Measurements from ENCODE around the gene KIAA1328. TPM values are rescaled to one million over a fixed set of nuclear protein-coding genes. Genes with fewer than 3 reads are reported as not detected.

KIAA1328 gene
- polyA plus RNA-seq, 1 donor (not counting 4 experiments of a cell fraction or from before 2014, with no cell fraction given), result 5.5 TPM

DNA sequence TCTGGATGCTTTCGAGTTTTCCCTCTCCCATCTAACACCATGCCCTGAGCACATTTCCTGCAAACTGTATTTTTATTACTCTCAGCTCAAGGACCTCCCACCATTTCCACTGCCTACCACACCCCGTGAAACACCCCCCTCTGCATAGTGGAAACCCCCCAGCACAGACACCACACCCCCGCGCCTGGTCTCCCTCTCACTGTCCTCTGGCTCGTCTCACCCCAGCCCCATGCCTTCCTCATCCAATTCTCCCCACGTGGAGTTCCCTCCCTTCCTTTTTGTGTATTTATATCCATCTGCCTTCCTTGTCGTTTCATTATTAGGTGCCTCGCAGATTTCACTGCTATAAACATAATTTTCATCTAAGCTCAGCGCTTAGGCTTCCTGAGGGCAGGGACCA lies 429.2 kb downstream of the KIAA1328 start:
- FAIRE-seq, result no peak

DNA sequence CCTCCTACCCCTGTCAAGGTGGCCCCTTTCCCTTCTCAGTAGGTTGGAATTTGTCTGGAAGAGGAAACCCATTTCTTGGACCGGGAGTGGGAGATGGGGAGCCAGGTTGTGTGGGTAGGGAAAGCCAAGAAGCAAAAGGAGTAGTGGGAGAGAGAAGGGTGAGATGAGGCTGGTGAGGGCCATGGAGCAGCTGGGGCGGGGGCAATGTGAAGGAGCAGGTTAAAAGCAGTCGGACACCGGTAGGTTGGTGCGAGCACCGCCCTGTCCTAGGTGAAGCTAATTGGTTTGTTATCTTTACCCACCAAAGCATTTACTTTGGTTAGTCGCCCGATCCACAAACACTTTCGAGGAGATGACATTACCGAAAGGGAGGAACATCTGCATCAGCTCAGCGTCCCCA lies 429.9 kb downstream of the KIAA1328 start:
- Histone ChIP-seq H3K9me3 (ENCODE audit: control insufficient read depth, low read depth, low read length) (no peaks in the 10 kb centered on the region), H3K36me3 (ENCODE audit: control insufficient read depth in 2 of 2, extremely low read depth in 1 of 2, insufficient read depth in 2 of 2, low read length in 2 of 2) (no peaks in the 10 kb centered on the region), H2AFZ (ENCODE audit: control insufficient read depth, low read length) (no peak overlapping the region), H3K4me2 (ENCODE audit: control insufficient read depth, extremely low read depth, insufficient read depth, low read depth, low read length) (no peak overlapping the region), H3K27ac (ENCODE audit: control insufficient read depth, insufficient read depth, low read length) (no peak overlapping the region), H4K20me1 (ENCODE audit: control insufficient read depth, extremely low read depth, insufficient read depth, low read length) (no peaks in the 10 kb centered on the region), H3K79me2 (ENCODE audit: control insufficient read depth, insufficient read depth, low read length) (no peaks in the 10 kb centered on the region), H3K9ac (ENCODE audit: control insufficient read depth, extremely low read depth, insufficient read depth, low read length) (no peak overlapping the region), H3K4me1 (ENCODE audit: control insufficient read depth, extremely low read depth, insufficient read depth, low read length) (no peaks in the 10 kb centered on the region), H3K4me3 (ENCODE audit: control insufficient read depth in 2 of 3, extremely low read depth in 1 of 3, insufficient read depth in 2 of 3, low read depth in 1 of 3, low read length in 3 of 3) (no peak overlapping the region), H3K27me3 (ENCODE audit: control insufficient read depth, extremely low read depth, insufficient read depth, low read length) (peaks cover 46% of the 10 kb centered on the region), H3K9me1 (ENCODE audit: control insufficient read depth, extremely low read depth, insufficient read depth, low read length) (no peaks in the 10 kb centered on the region)
- FAIRE-seq (no peak), DNase-seq (ENCODE audit: low read depth, low spot score) (no peak)
- dilution Hi-C loops (cut with MboI; ENCODE audit: extremely low pct_ligation_motif_present, low sequenced_read_pairs), result no loop called here
- TF ChIP-seq, protein P1, sequence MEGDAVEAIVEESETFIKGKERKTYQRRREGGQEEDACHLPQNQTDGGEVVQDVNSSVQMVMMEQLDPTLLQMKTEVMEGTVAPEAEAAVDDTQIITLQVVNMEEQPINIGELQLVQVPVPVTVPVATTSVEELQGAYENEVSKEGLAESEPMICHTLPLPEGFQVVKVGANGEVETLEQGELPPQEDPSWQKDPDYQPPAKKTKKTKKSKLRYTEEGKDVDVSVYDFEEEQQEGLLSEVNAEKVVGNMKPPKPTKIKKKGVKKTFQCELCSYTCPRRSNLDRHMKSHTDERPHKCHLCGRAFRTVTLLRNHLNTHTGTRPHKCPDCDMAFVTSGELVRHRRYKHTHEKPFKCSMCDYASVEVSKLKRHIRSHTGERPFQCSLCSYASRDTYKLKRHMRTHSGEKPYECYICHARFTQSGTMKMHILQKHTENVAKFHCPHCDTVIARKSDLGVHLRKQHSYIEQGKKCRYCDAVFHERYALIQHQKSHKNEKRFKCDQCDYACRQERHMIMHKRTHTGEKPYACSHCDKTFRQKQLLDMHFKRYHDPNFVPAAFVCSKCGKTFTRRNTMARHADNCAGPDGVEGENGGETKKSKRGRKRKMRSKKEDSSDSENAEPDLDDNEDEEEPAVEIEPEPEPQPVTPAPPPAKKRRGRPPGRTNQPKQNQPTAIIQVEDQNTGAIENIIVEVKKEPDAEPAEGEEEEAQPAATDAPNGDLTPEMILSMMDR (optimal IDR thresholded peaks at IDR 0.05 in 1 of 3, IDR thresholded peaks at IDR 0.05 in 1 of 3, conservative IDR thresholded peaks at IDR 0.05 in 1 of 3; ENCODE audit: extremely low read depth in 1 of 3, insufficient read depth in 2 of 3, low read length in 3 of 3), result no peak
- TF ChIP-seq EZH2 (IDR thresholded peaks at IDR 0.05; ENCODE audit: low read length), result no peak

More for the DNA sequence above, 429.2 kb downstream of the KIAA1328 start:
- Histone ChIP-seq H3K4me1 (ENCODE audit: control insufficient read depth, extremely low read depth, insufficient read depth, low read length) (no peaks in the 10 kb centered on the region), H3K9me3 (ENCODE audit: control insufficient read depth, low read depth, low read length) (no peaks in the 10 kb centered on the region), H3K4me3 (ENCODE audit: control insufficient read depth in 2 of 3, extremely low read depth in 1 of 3, insufficient read depth in 2 of 3, low read depth in 1 of 3, low read length in 3 of 3) (no peak overlapping the region), H3K27ac (ENCODE audit: control insufficient read depth, insufficient read depth, low read length) (no peak overlapping the region), H4K20me1 (ENCODE audit: control insufficient read depth, extremely low read depth, insufficient read depth, low read length) (no peaks in the 10 kb centered on the region), H3K27me3 (ENCODE audit: control insufficient read depth, extremely low read depth, insufficient read depth, low read length) (peaks cover 50% of the 10 kb centered on the region), H3K36me3 (ENCODE audit: control insufficient read depth in 2 of 2, extremely low read depth in 1 of 2, insufficient read depth in 2 of 2, low read length in 2 of 2) (no peaks in the 10 kb centered on the region), H3K79me2 (ENCODE audit: control insufficient read depth, insufficient read depth, low read length) (no peaks in the 10 kb centered on the region), H3K9me1 (ENCODE audit: control insufficient read depth, extremely low read depth, insufficient read depth, low read length) (no peaks in the 10 kb centered on the region), H3K4me2 (ENCODE audit: control insufficient read depth, extremely low read depth, insufficient read depth, low read depth, low read length) (no peak overlapping the region), H2AFZ (ENCODE audit: control insufficient read depth, low read length) (no peak overlapping the region), H3K9ac (ENCODE audit: control insufficient read depth, extremely low read depth, insufficient read depth, low read length) (no peak overlapping the region)
- no peak for TF ChIP-seq EZH2 (IDR thresholded peaks at IDR 0.05; ENCODE audit: low read length)
- TF ChIP-seq, protein P1 (optimal IDR thresholded peaks at IDR 0.05 in 1 of 3, IDR thresholded peaks at IDR 0.05 in 1 of 3, conservative IDR thresholded peaks at IDR 0.05 in 1 of 3; ENCODE audit: extremely low read depth in 1 of 3, insufficient read depth in 2 of 3, low read length in 3 of 3), result no peak
- dilution Hi-C loops (cut with MboI; ENCODE audit: extremely low pct_ligation_motif_present, low sequenced_read_pairs), result no loop called here
- DNase-seq (ENCODE audit: low read depth, low spot score), result no peak
